Measurements from ENCODE around the gene C6orf89. TPM values are rescaled to one million over a fixed set of nuclear protein-coding genes. Genes with fewer than 3 reads are reported as not detected.

C6orf89 gene
- polyA plus RNA-seq, 1 donor from 2014 or later, result 24.6 TPM

DNA sequence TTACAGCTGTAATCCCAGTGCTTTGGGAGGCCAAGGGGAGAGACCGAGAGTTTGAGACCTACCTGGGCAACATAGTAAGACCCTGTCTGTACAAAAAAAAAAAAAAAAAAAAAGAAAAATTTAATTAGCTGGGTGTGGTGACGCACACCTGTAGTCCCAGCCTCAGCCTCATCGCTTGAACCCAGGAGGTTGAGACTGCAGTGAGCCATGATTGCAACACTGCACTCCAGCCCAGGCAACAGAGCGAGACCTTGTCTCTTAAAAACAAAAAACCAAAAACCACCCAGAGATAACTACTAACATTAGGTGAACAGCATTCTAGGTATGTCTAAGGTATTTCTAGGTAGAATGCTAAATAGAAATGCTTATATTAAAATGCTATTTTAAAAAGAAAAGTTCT lies 47.8 kb downstream of the C6orf89 start:
- Histone ChIP-seq H3K9ac (ENCODE audit: low read length) (no peak overlapping the region), H3K27me3 (ENCODE audit: insufficient read depth, low read depth, low read length) (no peaks in the 10 kb centered on the region), H3K27ac (ENCODE audit: low read length) (peak overlapping the region; percentile 2), H3K4me2 (ENCODE audit: low read length) (no peak overlapping the region), H3K79me2 (replicated peaks; ENCODE audit: insufficient read depth, low read length) (no peaks in the 10 kb centered on the region), H2AFZ (ENCODE audit: low read depth, low read length) (no peak overlapping the region), H3K9me3 (ENCODE audit: low read length) (no peaks in the 10 kb centered on the region), H3K4me3 (ENCODE audit: low read length) (no peak overlapping the region), H3K36me3 (ENCODE audit: insufficient read depth, low read length) (no peaks in the 10 kb centered on the region), H4K20me1 (ENCODE audit: insufficient read depth) (no peaks in the 10 kb centered on the region), H3K9me2 (ENCODE audit: insufficient read depth, low read length) (no peaks in the 10 kb centered on the region), H3F3A (ENCODE audit: insufficient read depth, low read length, poor library complexity, severe bottlenecking) (no peaks in the 10 kb centered on the region)
- no peak for TF ChIP-seq EP300 (conservative IDR thresholded peaks at IDR 0.05; ENCODE audit: poor library complexity, severe bottlenecking)
- TF ChIP-seq, protein P1, sequence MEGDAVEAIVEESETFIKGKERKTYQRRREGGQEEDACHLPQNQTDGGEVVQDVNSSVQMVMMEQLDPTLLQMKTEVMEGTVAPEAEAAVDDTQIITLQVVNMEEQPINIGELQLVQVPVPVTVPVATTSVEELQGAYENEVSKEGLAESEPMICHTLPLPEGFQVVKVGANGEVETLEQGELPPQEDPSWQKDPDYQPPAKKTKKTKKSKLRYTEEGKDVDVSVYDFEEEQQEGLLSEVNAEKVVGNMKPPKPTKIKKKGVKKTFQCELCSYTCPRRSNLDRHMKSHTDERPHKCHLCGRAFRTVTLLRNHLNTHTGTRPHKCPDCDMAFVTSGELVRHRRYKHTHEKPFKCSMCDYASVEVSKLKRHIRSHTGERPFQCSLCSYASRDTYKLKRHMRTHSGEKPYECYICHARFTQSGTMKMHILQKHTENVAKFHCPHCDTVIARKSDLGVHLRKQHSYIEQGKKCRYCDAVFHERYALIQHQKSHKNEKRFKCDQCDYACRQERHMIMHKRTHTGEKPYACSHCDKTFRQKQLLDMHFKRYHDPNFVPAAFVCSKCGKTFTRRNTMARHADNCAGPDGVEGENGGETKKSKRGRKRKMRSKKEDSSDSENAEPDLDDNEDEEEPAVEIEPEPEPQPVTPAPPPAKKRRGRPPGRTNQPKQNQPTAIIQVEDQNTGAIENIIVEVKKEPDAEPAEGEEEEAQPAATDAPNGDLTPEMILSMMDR (IDR thresholded peaks at IDR 0.05; ENCODE audit: poor library complexity, severe bottlenecking), result no peak
- no peak for TF ChIP-seq TAF1 (IDR thresholded peaks at IDR 0.05; ENCODE audit: low read depth)

DNA sequence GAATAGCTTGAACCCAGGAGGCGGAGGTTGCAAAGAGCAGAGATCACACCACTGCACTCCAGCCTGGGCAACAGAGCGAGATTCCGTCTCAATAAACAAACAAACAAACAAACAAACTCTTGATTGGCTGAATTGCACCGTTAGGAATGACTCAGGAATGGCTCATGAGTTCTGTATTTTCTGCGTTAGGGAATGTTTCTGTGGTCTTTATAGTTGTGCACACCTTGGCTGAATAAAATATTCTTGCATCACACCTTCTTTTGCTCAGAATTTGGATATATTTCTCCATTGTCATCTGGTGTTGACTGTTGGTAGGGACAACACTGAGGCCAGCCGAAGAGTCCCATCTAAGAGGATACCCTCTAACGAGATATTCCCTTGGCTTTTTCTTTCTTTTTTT lies 49.1 kb downstream of the C6orf89 start:
- TF ChIP-seq, protein P1 (IDR thresholded peaks at IDR 0.05; ENCODE audit: poor library complexity, severe bottlenecking), result no peak
- TF ChIP-seq EP300 (conservative IDR thresholded peaks at IDR 0.05; ENCODE audit: poor library complexity, severe bottlenecking) (no peak), TAF1 (IDR thresholded peaks at IDR 0.05; ENCODE audit: low read depth) (no peak), EZH2 (IDR thresholded peaks at IDR 0.05; ENCODE audit: borderline replicate concordance, insufficient read depth, low read length, poor library complexity, severe bottlenecking) (no peak), SMC3 (conservative IDR thresholded peaks at IDR 0.05; ENCODE audit: poor library complexity) (no peak), POLR2AphosphoS5 (IDR thresholded peaks at IDR 0.05) (no peak), RAD21 (conservative IDR thresholded peaks at IDR 0.05) (no peak), MXI1 (conservative IDR thresholded peaks at IDR 0.05; ENCODE audit: poor library complexity, severe bottlenecking) (no peak)
- TF ChIP-seq, protein P2, sequence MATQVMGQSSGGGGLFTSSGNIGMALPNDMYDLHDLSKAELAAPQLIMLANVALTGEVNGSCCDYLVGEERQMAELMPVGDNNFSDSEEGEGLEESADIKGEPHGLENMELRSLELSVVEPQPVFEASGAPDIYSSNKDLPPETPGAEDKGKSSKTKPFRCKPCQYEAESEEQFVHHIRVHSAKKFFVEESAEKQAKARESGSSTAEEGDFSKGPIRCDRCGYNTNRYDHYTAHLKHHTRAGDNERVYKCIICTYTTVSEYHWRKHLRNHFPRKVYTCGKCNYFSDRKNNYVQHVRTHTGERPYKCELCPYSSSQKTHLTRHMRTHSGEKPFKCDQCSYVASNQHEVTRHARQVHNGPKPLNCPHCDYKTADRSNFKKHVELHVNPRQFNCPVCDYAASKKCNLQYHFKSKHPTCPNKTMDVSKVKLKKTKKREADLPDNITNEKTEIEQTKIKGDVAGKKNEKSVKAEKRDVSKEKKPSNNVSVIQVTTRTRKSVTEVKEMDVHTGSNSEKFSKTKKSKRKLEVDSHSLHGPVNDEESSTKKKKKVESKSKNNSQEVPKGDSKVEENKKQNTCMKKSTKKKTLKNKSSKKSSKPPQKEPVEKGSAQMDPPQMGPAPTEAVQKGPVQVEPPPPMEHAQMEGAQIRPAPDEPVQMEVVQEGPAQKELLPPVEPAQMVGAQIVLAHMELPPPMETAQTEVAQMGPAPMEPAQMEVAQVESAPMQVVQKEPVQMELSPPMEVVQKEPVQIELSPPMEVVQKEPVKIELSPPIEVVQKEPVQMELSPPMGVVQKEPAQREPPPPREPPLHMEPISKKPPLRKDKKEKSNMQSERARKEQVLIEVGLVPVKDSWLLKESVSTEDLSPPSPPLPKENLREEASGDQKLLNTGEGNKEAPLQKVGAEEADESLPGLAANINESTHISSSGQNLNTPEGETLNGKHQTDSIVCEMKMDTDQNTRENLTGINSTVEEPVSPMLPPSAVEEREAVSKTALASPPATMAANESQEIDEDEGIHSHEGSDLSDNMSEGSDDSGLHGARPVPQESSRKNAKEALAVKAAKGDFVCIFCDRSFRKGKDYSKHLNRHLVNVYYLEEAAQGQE (IDR thresholded peaks at IDR 0.05; ENCODE audit: borderline replicate concordance), result no peak
- Histone ChIP-seq H3K9ac (ENCODE audit: low read length) (no peak overlapping the region), H3K36me3 (ENCODE audit: insufficient read depth, low read length) (no peaks in the 10 kb centered on the region), H2AFZ (ENCODE audit: low read depth, low read length) (no peak overlapping the region), H3K27ac (ENCODE audit: low read length) (no peak overlapping the region), H3F3A (ENCODE audit: insufficient read depth, low read length, poor library complexity, severe bottlenecking) (no peaks in the 10 kb centered on the region), H3K9me2 (ENCODE audit: insufficient read depth, low read length) (no peaks in the 10 kb centered on the region), H3K27me3 (ENCODE audit: insufficient read depth, low read depth, low read length) (no peaks in the 10 kb centered on the region), H3K9me3 (ENCODE audit: low read length) (no peaks in the 10 kb centered on the region), H3K79me2 (replicated peaks; ENCODE audit: insufficient read depth, low read length) (no peaks in the 10 kb centered on the region), H3K4me3 (ENCODE audit: low read length) (no peak overlapping the region), H3K4me2 (ENCODE audit: low read length) (no peak overlapping the region), H4K20me1 (ENCODE audit: insufficient read depth) (no peaks in the 10 kb centered on the region)

Data from neural cell (in vitro differentiated cells).